D721Med (cell line): ENCODE data around the gene NCKAP5.

Experiments used
- DNase-seq: peaks from one replicate; pipeline ENCODE4 v3.0.0; 2011; ENCODE audit warnings: low spot score; ENCODE audit not compliant: insufficient read length
- FAIRE-seq: peaks from 2 replicates; lab custom pipeline; 2011; peaks lifted over from hg19 to GRCh38; lab: Jason Lieb, UNC
- CTCF ChIP-seq: IDR thresholded peaks from 2 replicates; pipeline ENCODE4 v1.5.1; 2012; ENCODE audit warnings: mild to moderate bottlenecking, control low read depth; ENCODE audit not compliant: insufficient read depth; ENCODE audit errors: missing control alignments

Gene NCKAP5

DNA sequence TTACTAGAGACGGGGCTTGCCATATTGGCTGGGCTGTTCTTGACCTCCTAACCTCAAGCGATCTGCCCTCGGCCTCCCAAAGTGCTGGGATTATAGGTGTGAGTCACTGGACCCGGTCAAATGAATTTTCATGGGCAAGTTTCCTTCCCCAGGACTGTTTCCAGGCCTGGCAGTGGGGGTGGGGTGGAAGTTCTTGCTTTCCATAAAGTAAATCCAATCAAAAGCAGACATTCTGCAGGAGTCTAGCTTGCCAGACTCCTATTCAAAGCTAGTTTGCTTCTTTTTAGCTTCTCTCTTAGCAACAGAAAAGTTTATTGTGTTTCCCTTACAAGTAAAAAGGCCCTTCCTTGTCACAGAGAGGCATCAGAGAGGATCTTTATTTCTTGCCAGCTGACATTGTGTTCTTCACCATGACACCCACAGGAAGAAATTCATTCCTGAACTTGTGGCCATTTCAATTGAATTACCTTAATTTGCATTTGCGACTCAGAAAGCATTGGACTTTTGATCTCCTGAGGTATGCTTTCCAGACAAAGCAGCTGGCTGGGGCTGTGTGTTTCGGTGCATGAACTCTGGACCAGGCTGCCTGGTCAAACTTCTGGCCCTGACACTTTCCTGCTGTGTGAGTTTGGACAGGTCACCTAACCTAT is 936.1 kb downstream of the NCKAP5 start:
- FAIRE-seq: no peak
- TF ChIP-seq CTCF: no peak
- no peak for DNase-seq

GRCh38 chr2:132627536-132627935 is 940.7 kb downstream of the NCKAP5 start:
- DNase-seq: no peak
- no peak for TF ChIP-seq CTCF
- FAIRE-seq: no peak

GRCh38 chr2:132623096-132623839 is 945.0 kb downstream of the NCKAP5 start:
- no peak for DNase-seq
- FAIRE-seq: no peak
- no peak for TF ChIP-seq CTCF
